ENCODE data around the gene PLBD1. TPM values are rescaled to one million over a fixed set of nuclear protein-coding genes. Genes with fewer than 3 reads are reported as not detected.

The PLBD1 gene
- total RNA-seq, result not detected

GRCh38 chr12:14567351-14568162 is at the start of gene PLBD1:
Gene PLBD1 (minus strand): TSS chr12:14567883. CDS start chr12:14567696, 187 bp downstream.

Other genes starting within 250 kb of the PLBD1 start
- gene ATF7IP, start 202.2 kb downstream of the PLBD1 start, total RNA-seq, result 100 to 1,000 TPM; 107 to 117 TPM
- not detected for gene GUCY2C, start 128.7 kb upstream of the PLBD1 start, total RNA-seq
- gene WBP11, start 235.6 kb upstream of the PLBD1 start, total RNA-seq, result 10 to 100 TPM; 74.3 to 79.4 TPM
- under 1 TPM; 0.66 to 0.87 TPM for gene C12orf60, start 235.8 kb upstream of the PLBD1 start, total RNA-seq
- gene SMCO3, start 246.3 kb upstream of the PLBD1 start, total RNA-seq, result not detected